ENCODE measurements around the gene PGGT1B.

The PGGT1B gene

GRCh38 chr5:115262321-115263077 is at the start of gene PGGT1B:
Gene PGGT1B (minus strand): TSS chr5:115262877. CDS start chr5:115262851, 26 bp downstream.
- DNase-seq: peak; percentile 76

- DNase-seq: no peak
Measured at GRCh38 chr5:115309751-115310370, 47.2 kb upstream of the PGGT1B start.

GRCh38 chr5:115308815-115309214 is 46.1 kb upstream of the PGGT1B start:
- no peak for DNase-seq

- DNase-seq: no peak
Measured at GRCh38 chr5:115306011-115306536, 43.4 kb upstream of the PGGT1B start.

- DNase-seq: no peak
Measured at GRCh38 chr5:115304496-115304895, 41.8 kb upstream of the PGGT1B start.

GRCh38 chr5:115298811-115299210 is 36.1 kb upstream of the PGGT1B start:
- DNase-seq: no peak

- DNase-seq: no peak
Measured at GRCh38 chr5:115297031-115297430, 34.4 kb upstream of the PGGT1B start.

- peak; percentile 69 for DNase-seq
Measured at GRCh38 chr5:115296124-115297022, 33.7 kb upstream of the PGGT1B start, which contains the start of gene CCDC112. Gene CCDC112 (minus strand): TSS chr5:115296654. CDS start chr5:115296543, 111 bp downstream.

- DNase-seq: no peak
Measured at GRCh38 chr5:115295777-115296123, 33.1 kb upstream of the PGGT1B start.

- DNase-seq: no peak
Measured at GRCh38 chr5:115291397-115291796, 28.7 kb upstream of the PGGT1B start.

- DNase-seq: no peak
Measured at GRCh38 chr5:115289104-115289503, 26.4 kb upstream of the PGGT1B start.

GRCh38 chr5:115284021-115284420 is 21.3 kb upstream of the PGGT1B start:
- DNase-seq: no peak

GRCh38 chr5:115282131-115282530 is 19.5 kb upstream of the PGGT1B start:
- no peak for DNase-seq

- no peak for DNase-seq
Measured at GRCh38 chr5:115274584-115274983, 11.9 kb upstream of the PGGT1B start.

- no peak for DNase-seq
Measured at GRCh38 chr5:115272297-115272958, 9.8 kb upstream of the PGGT1B start.

GRCh38 chr5:115271295-115272050 is 8.8 kb upstream of the PGGT1B start:
- no peak for DNase-seq

GRCh38 chr5:115267617-115268016 is 4.9 kb upstream of the PGGT1B start:
- DNase-seq: no peak

- no peak for DNase-seq
Measured at GRCh38 chr5:115265220-115265619, 2.5 kb upstream of the PGGT1B start.

- no peak for DNase-seq
Measured at GRCh38 chr5:115264786-115265185, 2.1 kb upstream of the PGGT1B start.

- no peak for DNase-seq
Measured at GRCh38 chr5:115263078-115263380, 352 bp upstream of the PGGT1B start.

- no peak for DNase-seq
Measured at GRCh38 chr5:115262011-115262320, 711 bp downstream of the PGGT1B start.

- no peak for DNase-seq
Measured at GRCh38 chr5:115260248-115260647, 2.4 kb downstream of the PGGT1B start.
